ENCODE results near the gene MFAP4. TPM values are rescaled to one million over a fixed set of nuclear protein-coding genes. Genes with fewer than 3 reads are reported as not detected.

Gene MFAP4
- total and polyA plus RNA-seq, 9 donors = 46.5 to 380 (median 179) TPM

DNA sequence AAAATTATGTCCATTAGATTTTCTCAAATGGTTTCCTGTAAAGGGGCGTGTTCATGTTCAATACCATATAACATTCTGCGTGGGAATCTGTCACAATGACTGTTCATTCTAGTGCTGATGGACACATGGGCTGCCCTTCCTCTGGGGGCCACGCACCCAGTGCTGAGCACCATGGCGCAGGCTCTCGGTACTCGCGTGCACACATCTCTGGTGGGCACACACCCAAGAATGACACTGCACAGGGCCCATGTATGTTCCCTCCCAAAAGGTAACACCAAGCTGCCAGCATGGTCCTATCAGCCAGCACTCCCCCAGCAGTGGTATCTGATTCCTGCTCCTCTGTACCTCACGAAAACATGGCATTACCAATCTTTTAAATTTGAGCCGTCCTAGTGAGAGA is 38.2 kb downstream of the MFAP4 start:
- Histone ChIP-seq H3K9me3 (no peaks in the 10 kb centered on the region), H3K4me1 (ENCODE audit: insufficient read depth) (peaks cover 3% of the 10 kb centered on the region), H3K27ac (no peak overlapping the region), H3K36me3 (no peaks in the 10 kb centered on the region), H3K27me3 (no peaks in the 10 kb centered on the region), H3K4me3 (no peak overlapping the region)
- peak in 2 of 5 donors; percentile 13 to 26 for DNase-seq
- intact Hi-C loops (cut with DNase I) = no loop called here
- TF ChIP-seq POLR2A (IDR thresholded peaks at IDR 0.05) = no peak
- TF ChIP-seq, protein P1, sequence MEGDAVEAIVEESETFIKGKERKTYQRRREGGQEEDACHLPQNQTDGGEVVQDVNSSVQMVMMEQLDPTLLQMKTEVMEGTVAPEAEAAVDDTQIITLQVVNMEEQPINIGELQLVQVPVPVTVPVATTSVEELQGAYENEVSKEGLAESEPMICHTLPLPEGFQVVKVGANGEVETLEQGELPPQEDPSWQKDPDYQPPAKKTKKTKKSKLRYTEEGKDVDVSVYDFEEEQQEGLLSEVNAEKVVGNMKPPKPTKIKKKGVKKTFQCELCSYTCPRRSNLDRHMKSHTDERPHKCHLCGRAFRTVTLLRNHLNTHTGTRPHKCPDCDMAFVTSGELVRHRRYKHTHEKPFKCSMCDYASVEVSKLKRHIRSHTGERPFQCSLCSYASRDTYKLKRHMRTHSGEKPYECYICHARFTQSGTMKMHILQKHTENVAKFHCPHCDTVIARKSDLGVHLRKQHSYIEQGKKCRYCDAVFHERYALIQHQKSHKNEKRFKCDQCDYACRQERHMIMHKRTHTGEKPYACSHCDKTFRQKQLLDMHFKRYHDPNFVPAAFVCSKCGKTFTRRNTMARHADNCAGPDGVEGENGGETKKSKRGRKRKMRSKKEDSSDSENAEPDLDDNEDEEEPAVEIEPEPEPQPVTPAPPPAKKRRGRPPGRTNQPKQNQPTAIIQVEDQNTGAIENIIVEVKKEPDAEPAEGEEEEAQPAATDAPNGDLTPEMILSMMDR (IDR thresholded peaks at IDR 0.05) = no peak
- no peak for TF ChIP-seq EP300 (IDR thresholded peaks at IDR 0.05)
- 93 to 96% (median 95%) methylated on average over 9 of the region's 9 CpGs for WGBS, 3 donors

GRCh38 chr17:19348081-19348650 is 38.8 kb downstream of the MFAP4 start:
- Histone ChIP-seq H3K4me1 (ENCODE audit: insufficient read depth) (peaks cover 3% of the 10 kb centered on the region), H3K27me3 (no peaks in the 10 kb centered on the region), H3K27ac (no peak overlapping the region), H3K4me3 (no peak overlapping the region), H3K36me3 (no peaks in the 10 kb centered on the region), H3K9me3 (no peaks in the 10 kb centered on the region)
- intact Hi-C loops (cut with DNase I) = no loop called here
- 90 to 94% (median 90%) methylated on average over 9 of the region's 9 CpGs for WGBS, 3 donors
- DNase-seq = peak in 2 of 5 donors; percentile 13 to 19
- TF ChIP-seq POLR2A (IDR thresholded peaks at IDR 0.05) = no peak
- TF ChIP-seq, protein P1 (IDR thresholded peaks at IDR 0.05) = no peak
- no peak for TF ChIP-seq EP300 (IDR thresholded peaks at IDR 0.05)

DNA sequence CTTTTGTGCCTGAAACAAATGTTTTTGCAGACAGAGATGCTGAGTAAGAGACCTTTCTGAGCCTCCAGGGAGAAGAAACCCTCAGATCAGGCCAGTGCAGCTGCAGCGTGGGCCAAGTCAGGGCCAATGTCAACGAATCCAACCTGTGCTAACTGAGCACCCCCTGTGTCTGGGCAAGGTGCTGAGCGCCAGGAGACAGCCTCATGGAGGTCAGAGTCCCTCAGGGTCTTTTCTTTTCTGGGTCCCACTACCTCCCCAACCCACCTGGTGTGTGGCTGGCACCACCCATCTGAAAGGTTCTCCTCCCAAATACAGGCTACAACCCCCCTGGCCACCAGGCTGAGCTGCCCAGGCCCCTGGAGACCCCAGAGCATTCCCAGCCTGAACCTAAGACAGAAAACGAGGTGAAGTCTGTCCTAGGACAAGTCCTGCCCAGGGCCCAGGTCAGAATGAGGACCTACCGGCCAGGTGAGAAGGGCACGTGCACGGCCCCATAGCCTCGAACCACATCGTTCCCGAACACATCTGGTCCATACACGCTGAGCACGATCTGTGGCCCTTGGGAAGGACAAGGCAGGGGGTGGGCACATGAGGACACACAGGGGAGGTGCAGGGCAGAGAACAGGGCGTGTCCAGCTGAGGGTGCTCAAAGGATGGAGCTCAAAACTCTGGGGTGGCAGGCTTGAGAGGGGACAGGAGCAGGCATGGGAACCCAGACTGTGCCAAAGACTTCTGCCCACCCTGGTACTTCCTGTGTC is 39.5 kb downstream of the MFAP4 start:
- no peaks in the 10 kb centered on the region for H3K36me3 ChIP-seq
- TF ChIP-seq, protein P1 (IDR thresholded peaks at IDR 0.05) = no peak
- no peak for TF ChIP-seq POLR2A (IDR thresholded peaks at IDR 0.05)
- TF ChIP-seq EP300 (IDR thresholded peaks at IDR 0.05) = no peak
- H3K4me3 ChIP-seq = no peak overlapping the region
- H3K9me3 ChIP-seq = no peaks in the 10 kb centered on the region
- 79 to 92% (median 90%) methylated on average over 13 of the region's 13 CpGs for WGBS, 3 donors
- H3K4me1 ChIP-seq (ENCODE audit: insufficient read depth) = peaks cover 4% of the 10 kb centered on the region
- H3K27ac ChIP-seq = peak overlapping the region in 1 of 2 donors; percentile 82
- no peaks in the 10 kb centered on the region for H3K27me3 ChIP-seq
- peak in 3 of 5 donors; percentile 18 to 36 (median 21) for DNase-seq
- intact Hi-C loops (cut with DNase I) = no loop called here

DNA sequence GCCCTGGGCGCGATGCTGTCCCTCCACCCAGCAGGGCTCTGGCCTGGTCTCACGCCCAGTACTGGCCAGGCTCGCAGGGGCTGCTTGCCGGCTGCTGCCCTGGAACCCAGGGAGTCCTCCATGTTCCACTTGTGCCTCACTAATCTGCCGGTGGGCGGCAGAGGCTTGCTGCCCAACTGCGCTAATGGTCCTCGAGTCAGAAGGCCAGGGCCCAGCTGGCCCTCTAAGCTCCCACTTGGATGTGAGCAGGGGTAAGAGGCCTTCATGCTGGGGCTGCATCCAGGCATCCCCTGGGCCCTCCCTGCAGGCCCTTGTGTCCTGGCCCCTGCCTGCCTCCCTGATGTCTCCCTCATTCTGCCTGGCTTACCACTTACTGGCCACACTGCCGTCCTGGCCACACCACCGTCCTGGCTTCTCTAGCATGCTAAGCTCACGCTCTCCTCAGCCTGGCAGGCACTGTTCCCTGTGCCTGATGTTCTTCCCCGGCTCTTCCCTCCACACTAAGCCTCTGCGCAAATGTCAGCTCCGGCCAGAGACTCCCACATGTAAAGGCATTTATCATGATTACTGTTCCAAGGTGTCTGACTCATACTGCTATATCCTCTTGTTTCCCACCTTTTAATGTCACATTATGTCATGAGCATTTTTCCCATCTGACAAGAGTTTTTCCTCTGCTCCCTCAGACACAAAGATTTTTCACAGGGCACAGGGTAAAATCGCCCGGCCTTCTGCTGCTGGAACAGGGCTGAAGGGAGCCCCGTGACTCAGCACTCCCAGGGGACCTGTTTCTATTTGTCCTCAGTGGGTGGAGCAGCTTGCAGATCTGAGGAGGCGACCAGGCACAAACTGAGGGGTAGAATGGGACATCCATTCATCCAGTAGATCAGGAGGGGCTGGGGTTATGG is 40.4 kb downstream of the MFAP4 start:
- TF ChIP-seq EP300 (IDR thresholded peaks at IDR 0.05) (no peak), POLR2A (IDR thresholded peaks at IDR 0.05) (no peak)
- TF ChIP-seq, protein P1 (IDR thresholded peaks at IDR 0.05) = no peak
- Histone ChIP-seq H3K27ac (peak overlapping the region; percentile 40 to 82), H3K9me3 (no peaks in the 10 kb centered on the region), H3K36me3 (no peaks in the 10 kb centered on the region), H3K4me3 (no peak overlapping the region), H3K27me3 (no peaks in the 10 kb centered on the region), H3K4me1 (ENCODE audit: insufficient read depth) (peaks cover 13% of the 10 kb centered on the region)
- DNase-seq = peak in 4 of 5 donors; percentile 52 to 78 (median 67)
- 16 to 44% (median 35%) methylated on average over 13 to 19 of the region's 19 CpGs for WGBS, 3 donors
- intact Hi-C loops (cut with DNase I) = no loop called here
